Liver (tissue), 9 donors: ENCODE measurements around the gene SLC25A1. TPM values are rescaled to one million over a fixed set of nuclear protein-coding genes. Genes with fewer than 3 reads are reported as not detected.

Experiments used
- DNase-seq: peaks from one replicate; pipeline ENCODE4 v3.0.0-alpha.2; 2017; ENCODE audit warnings: low spot score
- H3K27ac ChIP-seq, 2 donors: one replicate each; pipeline ENCODE4 v1.7.0; 2013; ENCODE audit warnings: inconsistent platforms in 2 of 2, low read length in 2 of 2, control low read depth in 1 of 2, low read depth in 1 of 2, mild to moderate bottlenecking in 1 of 2
- H3K27me3 ChIP-seq, 4 donors: one replicate each; pipeline versions ENCODE4 v1.6.1 to v1.7.0; 2013; ENCODE audit warnings: low read length in 3 of 4, inconsistent platforms in 1 of 4, mild to moderate bottlenecking in 1 of 4, moderate library complexity in 1 of 4; ENCODE audit not compliant: control insufficient read depth in 4 of 4, insufficient read depth in 4 of 4
- H3K36me3 ChIP-seq, 4 donors: one replicate each; pipeline versions ENCODE4 v1.6.1 to v1.7.0; 2013; ENCODE audit warnings: low read length in 3 of 4, mild to moderate bottlenecking in 3 of 4, low read depth in 1 of 4, moderate library complexity in 1 of 4; ENCODE audit not compliant: control insufficient read depth in 4 of 4, insufficient read depth in 3 of 4
- H3K4me1 ChIP-seq, 4 donors: one replicate each; pipeline versions ENCODE4 v1.6.1 to v1.7.0; 2013; ENCODE audit warnings: low read length in 3 of 4, mild to moderate bottlenecking in 3 of 4, moderate library complexity in 1 of 4; ENCODE audit not compliant: control insufficient read depth in 4 of 4, insufficient read depth in 4 of 4
- H3K4me3 ChIP-seq, 3 donors: one replicate each; pipeline versions ENCODE4 v1.6.1 to v1.7.0; 2013; ENCODE audit warnings: low read length in 3 of 3, control low read depth in 1 of 3, low read depth in 1 of 3, mild to moderate bottlenecking in 1 of 3
- H3K9ac ChIP-seq, 2 donors: one replicate each; pipeline ENCODE4 v1.7.0; 2013; ENCODE audit warnings: low read length in 2 of 2, mild to moderate bottlenecking in 2 of 2, moderate library complexity in 2 of 2, control low read depth in 1 of 2, low read depth in 1 of 2
- H3K9me3 ChIP-seq, 4 donors: one replicate each; pipeline versions ENCODE4 v1.6.1 to v1.7.0; 2013; ENCODE audit warnings: low read length in 3 of 4; ENCODE audit not compliant: control insufficient read depth in 4 of 4
- EGR1 ChIP-seq, 2 donors: IDR thresholded peaks; 2 replicates each; pipeline ENCODE4 v1.6.1; 2016 to 2018; ENCODE audit warnings: antibody characterized with exemption in 2 of 2, low read depth in 2 of 2
- FOXA1 ChIP-seq: IDR thresholded peaks from 2 replicates; pipeline ENCODE4 v1.6.1; 2016; ENCODE audit warnings: antibody characterized with exemption
- FOXA2 ChIP-seq: IDR thresholded peaks from 2 replicates; pipeline ENCODE4 v1.6.1; 2016; ENCODE audit warnings: antibody characterized with exemption
- GABPA ChIP-seq, 2 donors: IDR thresholded peaks in 1 of 2; conservative IDR thresholded peaks in 1 of 2; 2 replicates each; pipeline ENCODE4 v1.6.1; 2016; ENCODE audit warnings: antibody characterized with exemption in 2 of 2, mild to moderate bottlenecking in 1 of 2, moderate library complexity in 1 of 2
- HNF4A ChIP-seq, 2 donors: conservative IDR thresholded peaks; 2 replicates each; pipeline ENCODE4 v1.6.1; 2016; ENCODE audit warnings: antibody characterized with exemption in 2 of 2, mild to moderate bottlenecking in 2 of 2
- HNF4G ChIP-seq: IDR thresholded peaks from 2 replicates; pipeline ENCODE4 v1.6.1; 2016; ENCODE audit warnings: antibody characterized with exemption
- JUND ChIP-seq, 2 donors: IDR thresholded peaks; 2 replicates each; pipeline ENCODE4 v1.6.1; 2016; ENCODE audit warnings: antibody characterized with exemption in 2 of 2
- NR2F2 ChIP-seq: IDR thresholded peaks from 2 replicates; pipeline ENCODE4 v1.6.1; 2016; ENCODE audit warnings: antibody characterized with exemption
- RAD21 ChIP-seq, 2 donors: IDR thresholded peaks; 2 replicates each; pipeline ENCODE4 v1.6.1; 2016; ENCODE audit warnings: antibody characterized with exemption in 2 of 2, mild to moderate bottlenecking in 2 of 2
- RXRA ChIP-seq, 2 donors: IDR thresholded peaks; 2 replicates each; pipeline ENCODE4 v1.6.1; 2017 to 2018; ENCODE audit warnings: antibody characterized with exemption in 2 of 2, mild to moderate bottlenecking in 1 of 2
- SP1 ChIP-seq: IDR thresholded peaks from 2 replicates; pipeline ENCODE4 v1.6.1; 2018; ENCODE audit warnings: antibody characterized with exemption, mild to moderate bottlenecking
- TAF1 ChIP-seq: conservative IDR thresholded peaks from 2 replicates; pipeline ENCODE4 v1.6.1; 2016; ENCODE audit warnings: antibody characterized with exemption, mild to moderate bottlenecking
- YY1 ChIP-seq: IDR thresholded peaks from 2 replicates; pipeline ENCODE4 v1.6.1; 2016; ENCODE audit warnings: antibody characterized with exemption, mild to moderate bottlenecking
- WGBS: extraction: QIAGEN DNeasy Blood & Tissue Kit; methylation state at CpG from one replicate; pipeline ENCODE4 v1.1.7; 2013; 5-methylcytosine and 5-hydroxymethylcytosine counted together
- polyA plus RNA-seq, 2 donors: library from polyadenylated mRNA; stranded (reverse) in 1 of 2; unstranded in 1 of 2; fragments of 200-250 nt in 1 of 2; fragments of >200 nt in 1 of 2; fragmentation: Nextera tagmentation in 1 of 2; extraction: Ambion mirVana in 1 of 2; gene quantifications; one replicate each; pipeline versions ENCODE4 v1.2.1 to v1.2.3, GENCODE V29; 2013 to 2015
- total RNA-seq, 2 donors: library from RNA; depleted of rRNA; stranded (reverse); fragments of >200 nt; gene quantifications; one replicate each; pipeline ENCODE4 v1.2.3, GENCODE V29; 2014
- TF ChIP-seq, protein P1 (sequence below): IDR thresholded peaks from 2 replicates; pipeline ENCODE4 v1.6.1; 2016; ENCODE audit warnings: antibody characterized with exemption
- TF ChIP-seq, protein P2 (sequence below): IDR thresholded peaks from 2 replicates; pipeline ENCODE4 v1.6.1; 2016; ENCODE audit warnings: antibody characterized with exemption
- TF ChIP-seq, protein P3 (sequence below): IDR thresholded peaks from 2 replicates; pipeline ENCODE4 v1.6.1; 2016; ENCODE audit warnings: antibody characterized with exemption, mild to moderate bottlenecking
- TF ChIP-seq, protein P4 (sequence below): fragments of 150-350 bp; IDR thresholded peaks from 2 replicates; pipeline ENCODE4 v1.5.1; 2017; ENCODE audit warnings: improper control_type of control experiment, low read depth, low read length; ENCODE audit not compliant: missing input control
- donor health status: healthy.
- donor health status: healthy.
- donor health status: healthy.
- donor health status: healthy.
- donor health status: healthy.

The SLC25A1 gene
- total and polyA plus RNA-seq, 4 donors: 59.5 to 78.3 (median 73.9) TPM

DNA sequence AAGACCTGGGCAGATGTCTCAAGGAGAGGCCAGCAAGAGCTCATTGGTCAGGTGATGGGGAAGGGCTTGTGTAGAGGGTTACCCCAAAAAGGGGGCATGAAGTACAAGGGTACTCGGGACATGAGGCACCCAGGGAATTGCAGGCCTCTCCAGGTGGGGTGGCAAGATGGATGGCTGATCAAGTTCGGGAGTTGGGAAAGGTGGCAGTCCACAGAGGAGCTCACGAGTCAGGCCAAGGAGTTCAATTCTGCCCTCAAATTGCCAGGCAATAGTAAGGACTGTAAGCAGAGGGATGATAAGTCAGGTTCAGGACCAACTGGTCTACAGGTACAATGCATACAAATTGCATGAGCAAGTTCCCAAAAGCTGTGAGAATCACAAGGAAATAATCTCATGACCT lies 42.3 kb upstream of the SLC25A1 start:
- TF ChIP-seq, protein P1, sequence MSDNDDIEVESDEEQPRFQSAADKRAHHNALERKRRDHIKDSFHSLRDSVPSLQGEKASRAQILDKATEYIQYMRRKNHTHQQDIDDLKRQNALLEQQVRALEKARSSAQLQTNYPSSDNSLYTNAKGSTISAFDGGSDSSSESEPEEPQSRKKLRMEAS: no peak
- TF ChIP-seq YY1: no peak
- TF ChIP-seq GABPA (IDR thresholded peaks at IDR 0.05 in 1 of 2, conservative IDR thresholded peaks at IDR 0.05 in 1 of 2): no peak
- no peak for TF ChIP-seq EGR1 (IDR thresholded peaks at IDR 0.05; ENCODE audit: low read depth in 2 of 2)
- TF ChIP-seq NR2F2: no peak
- TF ChIP-seq TAF1: no peak
- peaks cover 2 to 16% (median 14%) of the 10 kb centered on the region in 4 donors for H3K4me1 ChIP-seq
- WGBS: 91% methylated on average over 3 of the region's 3 CpGs
- H3K27ac ChIP-seq: no peak overlapping the region
- peaks cover 0 to 25% (median 13%) of the 10 kb centered on the region in 4 donors for H3K36me3 ChIP-seq
- H3K9ac ChIP-seq: no peak overlapping the region
- H3K27me3 ChIP-seq: no peaks in the 10 kb centered on the region
- no peaks in the 10 kb centered on the region for H3K9me3 ChIP-seq
- H3K4me3 ChIP-seq: no peak overlapping the region
- no peak for DNase-seq

DNA sequence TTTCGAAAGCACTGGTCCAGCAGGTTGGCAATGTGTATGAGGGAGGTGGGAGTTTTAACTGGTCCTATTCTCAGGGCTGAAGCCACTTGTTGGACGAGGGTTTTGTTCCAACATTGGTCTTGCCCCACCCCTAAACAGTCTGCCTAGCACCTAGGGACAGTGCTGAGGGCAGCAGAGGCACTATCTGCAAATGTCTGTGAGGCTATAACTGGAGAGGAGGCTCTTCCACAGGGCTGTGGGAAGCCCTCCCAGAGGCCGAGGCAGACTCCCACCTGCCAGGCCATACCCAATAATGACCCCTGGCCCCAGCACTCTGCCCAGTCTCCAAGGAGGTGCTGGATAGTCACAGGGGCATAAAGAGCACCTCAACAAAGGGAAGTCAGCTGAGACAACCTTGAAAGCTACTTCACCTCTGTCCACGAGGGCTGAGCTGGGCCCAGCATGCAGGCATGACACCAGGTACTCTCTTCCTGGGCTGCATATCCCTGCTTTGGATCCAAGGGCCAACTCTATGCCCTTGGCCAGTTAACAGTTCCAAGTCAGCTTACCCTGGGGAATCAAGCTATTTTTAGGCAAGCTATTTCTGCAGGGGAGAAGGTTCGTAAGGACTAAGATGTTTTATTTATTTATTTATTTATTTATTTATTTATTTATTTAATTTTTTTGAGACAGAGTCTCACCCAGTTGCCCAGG lies 40.2 kb upstream of the SLC25A1 start:
- Histone ChIP-seq H3K4me3 (no peak overlapping the region), H3K36me3 (peaks cover 0 to 23% (median 11%) of the 10 kb centered on the region in 4 donors), H3K4me1 (peaks cover 2 to 16% (median 14%) of the 10 kb centered on the region in 4 donors), H3K9me3 (no peaks in the 10 kb centered on the region), H3K9ac (no peak overlapping the region), H3K27me3 (no peaks in the 10 kb centered on the region), H3K27ac (no peak overlapping the region)
- no peak for DNase-seq
- TF ChIP-seq RAD21 (IDR thresholded peaks at IDR 0.05) (no peak), RXRA (IDR thresholded peaks at IDR 0.05) (no peak), FOXA2 (no peak), JUND (IDR thresholded peaks at IDR 0.05) (no peak), FOXA1 (no peak), HNF4A (conservative IDR thresholded peaks at IDR 0.05) (no peak)
- TF ChIP-seq, protein P2, sequence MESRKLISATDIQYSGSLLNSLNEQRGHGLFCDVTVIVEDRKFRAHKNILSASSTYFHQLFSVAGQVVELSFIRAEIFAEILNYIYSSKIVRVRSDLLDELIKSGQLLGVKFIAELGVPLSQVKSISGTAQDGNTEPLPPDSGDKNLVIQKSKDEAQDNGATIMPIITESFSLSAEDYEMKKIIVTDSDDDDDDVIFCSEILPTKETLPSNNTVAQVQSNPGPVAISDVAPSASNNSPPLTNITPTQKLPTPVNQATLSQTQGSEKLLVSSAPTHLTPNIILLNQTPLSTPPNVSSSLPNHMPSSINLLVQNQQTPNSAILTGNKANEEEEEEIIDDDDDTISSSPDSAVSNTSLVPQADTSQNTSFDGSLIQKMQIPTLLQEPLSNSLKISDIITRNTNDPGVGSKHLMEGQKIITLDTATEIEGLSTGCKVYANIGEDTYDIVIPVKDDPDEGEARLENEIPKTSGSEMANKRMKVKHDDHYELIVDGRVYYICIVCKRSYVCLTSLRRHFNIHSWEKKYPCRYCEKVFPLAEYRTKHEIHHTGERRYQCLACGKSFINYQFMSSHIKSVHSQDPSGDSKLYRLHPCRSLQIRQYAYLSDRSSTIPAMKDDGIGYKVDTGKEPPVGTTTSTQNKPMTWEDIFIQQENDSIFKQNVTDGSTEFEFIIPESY: no peak
- 68% methylated on average over 5 of the region's 5 CpGs for WGBS

DNA sequence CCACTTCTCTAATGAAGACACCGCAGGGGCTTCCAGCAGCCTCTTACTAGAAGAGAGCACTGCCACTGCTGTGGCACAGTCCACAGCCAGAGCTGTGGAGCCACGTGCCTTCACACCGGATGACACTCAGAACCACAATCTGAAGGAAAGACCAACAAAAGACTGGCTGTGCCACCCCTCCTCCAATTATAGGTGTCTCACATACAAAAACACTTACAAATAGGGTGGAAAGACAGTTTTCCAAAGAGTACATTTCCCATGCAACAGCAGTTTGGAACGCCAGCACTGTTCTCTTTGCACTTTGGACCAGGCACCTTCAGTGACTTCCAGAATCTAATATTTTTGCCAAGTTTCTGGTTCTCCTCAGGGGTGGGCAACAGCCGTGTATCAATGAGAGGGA lies 38.0 kb upstream of the SLC25A1 start:
- DNase-seq: no peak
- Histone ChIP-seq H3K4me1 (peaks cover 2 to 16% (median 14%) of the 10 kb centered on the region in 4 donors), H3K9me3 (no peaks in the 10 kb centered on the region), H3K4me3 (no peak overlapping the region), H3K27ac (no peak overlapping the region), H3K36me3 (peaks cover 0 to 15% (median 8%) of the 10 kb centered on the region in 4 donors), H3K27me3 (no peaks in the 10 kb centered on the region), H3K9ac (no peak overlapping the region)
- WGBS: 60% methylated on average over 5 of the region's 5 CpGs
- TF ChIP-seq, protein P3, sequence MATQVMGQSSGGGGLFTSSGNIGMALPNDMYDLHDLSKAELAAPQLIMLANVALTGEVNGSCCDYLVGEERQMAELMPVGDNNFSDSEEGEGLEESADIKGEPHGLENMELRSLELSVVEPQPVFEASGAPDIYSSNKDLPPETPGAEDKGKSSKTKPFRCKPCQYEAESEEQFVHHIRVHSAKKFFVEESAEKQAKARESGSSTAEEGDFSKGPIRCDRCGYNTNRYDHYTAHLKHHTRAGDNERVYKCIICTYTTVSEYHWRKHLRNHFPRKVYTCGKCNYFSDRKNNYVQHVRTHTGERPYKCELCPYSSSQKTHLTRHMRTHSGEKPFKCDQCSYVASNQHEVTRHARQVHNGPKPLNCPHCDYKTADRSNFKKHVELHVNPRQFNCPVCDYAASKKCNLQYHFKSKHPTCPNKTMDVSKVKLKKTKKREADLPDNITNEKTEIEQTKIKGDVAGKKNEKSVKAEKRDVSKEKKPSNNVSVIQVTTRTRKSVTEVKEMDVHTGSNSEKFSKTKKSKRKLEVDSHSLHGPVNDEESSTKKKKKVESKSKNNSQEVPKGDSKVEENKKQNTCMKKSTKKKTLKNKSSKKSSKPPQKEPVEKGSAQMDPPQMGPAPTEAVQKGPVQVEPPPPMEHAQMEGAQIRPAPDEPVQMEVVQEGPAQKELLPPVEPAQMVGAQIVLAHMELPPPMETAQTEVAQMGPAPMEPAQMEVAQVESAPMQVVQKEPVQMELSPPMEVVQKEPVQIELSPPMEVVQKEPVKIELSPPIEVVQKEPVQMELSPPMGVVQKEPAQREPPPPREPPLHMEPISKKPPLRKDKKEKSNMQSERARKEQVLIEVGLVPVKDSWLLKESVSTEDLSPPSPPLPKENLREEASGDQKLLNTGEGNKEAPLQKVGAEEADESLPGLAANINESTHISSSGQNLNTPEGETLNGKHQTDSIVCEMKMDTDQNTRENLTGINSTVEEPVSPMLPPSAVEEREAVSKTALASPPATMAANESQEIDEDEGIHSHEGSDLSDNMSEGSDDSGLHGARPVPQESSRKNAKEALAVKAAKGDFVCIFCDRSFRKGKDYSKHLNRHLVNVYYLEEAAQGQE: no peak
- TF ChIP-seq JUND (IDR thresholded peaks at IDR 0.05): no peak
- TF ChIP-seq, protein P2: no peak
- no peak for TF ChIP-seq YY1
- TF ChIP-seq RAD21 (IDR thresholded peaks at IDR 0.05): no peak
- TF ChIP-seq NR2F2: peak; percentile 14
- TF ChIP-seq, protein P4, sequence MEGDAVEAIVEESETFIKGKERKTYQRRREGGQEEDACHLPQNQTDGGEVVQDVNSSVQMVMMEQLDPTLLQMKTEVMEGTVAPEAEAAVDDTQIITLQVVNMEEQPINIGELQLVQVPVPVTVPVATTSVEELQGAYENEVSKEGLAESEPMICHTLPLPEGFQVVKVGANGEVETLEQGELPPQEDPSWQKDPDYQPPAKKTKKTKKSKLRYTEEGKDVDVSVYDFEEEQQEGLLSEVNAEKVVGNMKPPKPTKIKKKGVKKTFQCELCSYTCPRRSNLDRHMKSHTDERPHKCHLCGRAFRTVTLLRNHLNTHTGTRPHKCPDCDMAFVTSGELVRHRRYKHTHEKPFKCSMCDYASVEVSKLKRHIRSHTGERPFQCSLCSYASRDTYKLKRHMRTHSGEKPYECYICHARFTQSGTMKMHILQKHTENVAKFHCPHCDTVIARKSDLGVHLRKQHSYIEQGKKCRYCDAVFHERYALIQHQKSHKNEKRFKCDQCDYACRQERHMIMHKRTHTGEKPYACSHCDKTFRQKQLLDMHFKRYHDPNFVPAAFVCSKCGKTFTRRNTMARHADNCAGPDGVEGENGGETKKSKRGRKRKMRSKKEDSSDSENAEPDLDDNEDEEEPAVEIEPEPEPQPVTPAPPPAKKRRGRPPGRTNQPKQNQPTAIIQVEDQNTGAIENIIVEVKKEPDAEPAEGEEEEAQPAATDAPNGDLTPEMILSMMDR: no peak
- TF ChIP-seq FOXA1: no peak
- no peak for TF ChIP-seq FOXA2
- TF ChIP-seq GABPA (IDR thresholded peaks at IDR 0.05 in 1 of 2, conservative IDR thresholded peaks at IDR 0.05 in 1 of 2): no peak
- TF ChIP-seq HNF4G: peak; percentile 55
- TF ChIP-seq SP1: peak; percentile 27
- no peak for TF ChIP-seq TAF1
- TF ChIP-seq, protein P1: no peak
- TF ChIP-seq HNF4A (conservative IDR thresholded peaks at IDR 0.05): peak; percentile 83 to 92
